ENCODE data around the gene TMEM39A. TPM values are rescaled to one million over a fixed set of nuclear protein-coding genes. Genes with fewer than 3 reads are reported as not detected.

Gene TMEM39A
- polyA plus RNA-seq, 6 donors from 2014 or later = 3.5 to 16.1 (median 10.7) TPM

- DNase-seq = no peak
- ATAC-seq (ENCODE audit: low read depth in 2 of 2) = no peak
- Mint-ChIP-seq H3K27me3 (no peaks in the 10 kb centered on the region), H3K4me3 (no peak overlapping the region), H3K9me3 (no peaks in the 10 kb centered on the region), H3K4me1 (no peaks in the 10 kb centered on the region), H3K27ac (no peak overlapping the region), H3K36me3 (peaks cover 15 to 22% of the 10 kb centered on the region in 2 donors)
Measured at GRCh38 chr3:119490153-119490552, 26.7 kb upstream of the TMEM39A start.

- DNase-seq (no peak), ATAC-seq (ENCODE audit: low read depth in 2 of 2) (no peak)
- no peak overlapping the region for H3K4me3 Mint-ChIP-seq
- peaks cover 8 to 25% of the 10 kb centered on the region in 2 donors for H3K36me3 Mint-ChIP-seq
- no peaks in the 10 kb centered on the region for H3K9me3 Mint-ChIP-seq
- H3K4me1 Mint-ChIP-seq = no peaks in the 10 kb centered on the region
- no peaks in the 10 kb centered on the region for H3K27me3 Mint-ChIP-seq
- no peak overlapping the region for H3K27ac Mint-ChIP-seq
Measured at GRCh38 chr3:119485563-119485962, 22.1 kb upstream of the TMEM39A start.

DNA sequence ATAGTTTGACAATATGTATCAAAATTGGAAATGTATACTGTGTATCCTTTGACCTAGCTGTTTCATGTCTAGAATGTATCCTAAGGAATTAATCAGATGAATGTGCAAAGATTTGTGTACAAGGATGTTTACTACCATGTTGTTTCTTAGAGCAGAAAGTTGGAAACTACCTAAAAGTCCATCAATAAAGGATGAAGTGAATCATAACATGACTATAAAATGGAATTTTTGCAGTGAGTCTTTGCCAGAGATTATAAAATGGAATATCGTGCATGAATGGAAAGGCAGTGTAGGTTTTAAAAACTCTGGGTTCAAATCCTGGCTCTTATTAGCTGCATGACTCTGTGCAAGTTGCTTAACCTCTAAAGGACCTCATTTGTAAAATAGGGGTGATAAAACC, 19.7 kb upstream of the TMEM39A start:
- H3K36me3 Mint-ChIP-seq = peaks cover 18 to 29% of the 10 kb centered on the region in 2 donors
- no peaks in the 10 kb centered on the region for H3K9me3 Mint-ChIP-seq
- no peak for ATAC-seq (ENCODE audit: low read depth in 2 of 2)
- no peak overlapping the region for H3K4me3 Mint-ChIP-seq
- no peak for DNase-seq
- H3K27ac Mint-ChIP-seq = peak overlapping the region in 2 of 6 donors; percentile 7 to 27
- peaks cover 0 to 3% (median 0%) of the 10 kb centered on the region in 3 donors for H3K4me1 Mint-ChIP-seq
- H3K27me3 Mint-ChIP-seq = no peaks in the 10 kb centered on the region

DNA sequence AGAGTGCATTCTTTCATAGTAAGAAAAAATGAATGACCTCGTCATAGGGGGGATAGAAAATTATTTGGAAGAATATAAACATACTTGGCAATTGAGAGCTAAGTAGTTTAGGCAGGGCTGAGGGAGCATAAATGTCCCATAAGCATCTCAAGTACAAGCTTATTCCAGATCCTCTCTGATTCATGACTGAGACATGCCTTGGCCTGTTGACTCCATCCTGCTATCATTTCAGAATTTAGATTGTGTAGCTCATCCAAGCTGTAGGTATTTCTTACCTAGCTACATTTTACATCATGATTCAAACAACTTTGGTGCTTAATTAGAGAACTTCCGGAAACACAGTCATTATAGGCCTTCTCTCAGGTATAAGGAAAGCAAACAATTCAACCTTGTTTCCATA, 17.7 kb upstream of the TMEM39A start:
- ATAC-seq (ENCODE audit: low read depth in 2 of 2) (no peak), DNase-seq (no peak)
- H3K4me1 Mint-ChIP-seq = peaks cover 0 to 8% (median 0%) of the 10 kb centered on the region in 3 donors
- no peaks in the 10 kb centered on the region for H3K9me3 Mint-ChIP-seq
- H3K36me3 Mint-ChIP-seq = peaks cover 24 to 26% of the 10 kb centered on the region in 2 donors
- H3K27me3 Mint-ChIP-seq = no peaks in the 10 kb centered on the region
- H3K27ac Mint-ChIP-seq = peak overlapping the region in 1 of 6 donors; percentile 39
- H3K4me3 Mint-ChIP-seq = no peak overlapping the region

- ATAC-seq (ENCODE audit: low read depth in 2 of 2) (no peak), DNase-seq (no peak)
- Mint-ChIP-seq H3K9me3 (no peaks in the 10 kb centered on the region), H3K27me3 (no peaks in the 10 kb centered on the region), H3K4me1 (peaks cover 28 to 40% (median 37%) of the 10 kb centered on the region in 3 donors), H3K27ac (peak overlapping the region in 1 of 6 donors; percentile 68), H3K36me3 (peaks cover 11 to 12% of the 10 kb centered on the region in 2 donors), H3K4me3 (peak overlapping the region in 7 of 8 donors; percentile 4 to 97 (median 68))
Measured at GRCh38 chr3:119470866-119471265, 7.5 kb upstream of the TMEM39A start.

DNA sequence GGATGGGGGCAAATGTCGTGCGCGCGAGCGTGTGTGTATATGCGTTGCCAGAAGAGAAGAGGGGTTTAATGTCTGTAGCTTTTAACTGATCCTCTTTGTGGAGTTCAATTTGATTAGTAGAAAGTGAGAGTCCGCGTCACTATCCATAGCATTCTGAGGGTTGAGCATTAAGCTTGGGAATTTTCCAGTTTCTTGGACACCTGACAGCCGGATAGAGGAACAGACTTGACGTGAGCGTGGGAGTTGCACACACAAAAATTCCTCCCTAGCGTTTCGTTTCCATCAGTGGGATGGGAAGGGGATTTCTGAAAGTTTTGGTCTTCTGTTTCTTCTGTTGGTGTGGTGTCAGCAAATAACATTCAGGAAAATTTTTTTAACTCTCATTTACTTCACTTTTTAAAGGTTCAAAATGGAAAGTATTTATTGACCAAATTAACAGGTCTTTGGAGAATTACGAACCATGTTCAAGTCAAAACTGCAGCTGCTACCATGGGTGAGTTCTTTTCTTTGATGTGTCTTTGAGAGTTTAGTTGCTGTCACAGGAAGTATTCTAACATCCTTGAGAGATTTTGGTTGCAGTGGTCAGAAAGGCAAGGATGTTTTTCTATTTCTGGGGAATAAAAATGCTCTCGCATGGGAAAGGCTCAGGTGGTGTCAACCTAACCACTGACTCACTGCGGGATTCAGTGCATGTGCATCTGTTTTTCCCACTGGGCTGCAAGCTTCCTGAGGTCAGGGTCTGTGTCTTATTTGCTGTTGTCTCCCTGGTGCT, 6.2 kb upstream of the TMEM39A start:
- Mint-ChIP-seq H3K27ac (peak overlapping the region in 5 of 6 donors; percentile 75 to 96 (median 84)), H3K36me3 (peaks cover 11 to 12% of the 10 kb centered on the region in 2 donors), H3K9me3 (no peaks in the 10 kb centered on the region), H3K4me1 (peaks cover 28 to 40% (median 37%) of the 10 kb centered on the region in 3 donors), H3K4me3 (peak overlapping the region; percentile 84 to 97 (median 92)), H3K27me3 (no peaks in the 10 kb centered on the region)
- no peak for DNase-seq
- ATAC-seq (ENCODE audit: low read depth in 2 of 2) = no peak

- H3K27ac Mint-ChIP-seq = peak overlapping the region in 3 of 6 donors; percentile 75 to 95 (median 92)
- peak overlapping the region; percentile 53 to 97 (median 92) for H3K4me3 Mint-ChIP-seq
- peaks cover 11 to 12% of the 10 kb centered on the region in 2 donors for H3K36me3 Mint-ChIP-seq
- no peaks in the 10 kb centered on the region for H3K27me3 Mint-ChIP-seq
- peaks cover 38 to 54% (median 50%) of the 10 kb centered on the region in 3 donors for H3K4me1 Mint-ChIP-seq
- ATAC-seq (ENCODE audit: low read depth in 2 of 2) (no peak), DNase-seq (no peak)
- peaks cover 0 to 4% (median 3%) of the 10 kb centered on the region in 7 donors for H3K9me3 Mint-ChIP-seq
Measured at GRCh38 chr3:119468041-119468440, 4.6 kb upstream of the TMEM39A start.

DNA sequence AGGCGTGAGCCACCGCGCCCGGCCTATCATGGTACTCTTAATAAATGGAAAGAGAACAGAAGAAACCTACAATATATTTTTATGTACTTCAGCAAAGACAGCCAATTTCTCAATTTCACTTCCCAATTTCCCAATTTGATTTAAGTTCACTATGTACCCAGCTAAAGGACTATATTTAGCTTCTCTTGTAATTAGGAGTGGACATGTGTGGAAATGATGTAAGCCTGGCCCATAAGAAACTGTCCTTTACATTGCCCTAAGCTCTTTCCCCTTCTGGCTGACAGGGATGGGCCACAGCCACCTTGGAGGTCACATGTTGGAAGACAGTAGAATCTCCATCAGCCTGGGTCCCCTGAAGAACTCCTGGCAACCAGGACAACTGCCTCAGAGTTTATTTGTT, 6.2 kb downstream of the TMEM39A start:
- H3K27ac Mint-ChIP-seq = no peak overlapping the region
- H3K27me3 Mint-ChIP-seq = no peaks in the 10 kb centered on the region
- H3K9me3 Mint-ChIP-seq = no peaks in the 10 kb centered on the region
- DNase-seq (no peak), ATAC-seq (ENCODE audit: low read depth in 2 of 2) (no peak)
- H3K4me1 Mint-ChIP-seq = peaks cover 5 to 12% (median 6%) of the 10 kb centered on the region in 3 donors
- no peak overlapping the region for H3K4me3 Mint-ChIP-seq
- peaks cover 15 to 21% of the 10 kb centered on the region in 2 donors for H3K36me3 Mint-ChIP-seq

- H3K36me3 Mint-ChIP-seq = peaks cover 19 to 21% of the 10 kb centered on the region in 2 donors
- DNase-seq (no peak), ATAC-seq (ENCODE audit: low read depth in 2 of 2) (no peak)
- peaks cover 5 to 7% (median 6%) of the 10 kb centered on the region in 3 donors for H3K4me1 Mint-ChIP-seq
- H3K4me3 Mint-ChIP-seq = no peak overlapping the region
- no peaks in the 10 kb centered on the region for H3K27me3 Mint-ChIP-seq
- peak overlapping the region in 1 of 6 donors; percentile 32 for H3K27ac Mint-ChIP-seq
- no peaks in the 10 kb centered on the region for H3K9me3 Mint-ChIP-seq
Measured at GRCh38 chr3:119456469-119456868, 6.9 kb downstream of the TMEM39A start.

DNA sequence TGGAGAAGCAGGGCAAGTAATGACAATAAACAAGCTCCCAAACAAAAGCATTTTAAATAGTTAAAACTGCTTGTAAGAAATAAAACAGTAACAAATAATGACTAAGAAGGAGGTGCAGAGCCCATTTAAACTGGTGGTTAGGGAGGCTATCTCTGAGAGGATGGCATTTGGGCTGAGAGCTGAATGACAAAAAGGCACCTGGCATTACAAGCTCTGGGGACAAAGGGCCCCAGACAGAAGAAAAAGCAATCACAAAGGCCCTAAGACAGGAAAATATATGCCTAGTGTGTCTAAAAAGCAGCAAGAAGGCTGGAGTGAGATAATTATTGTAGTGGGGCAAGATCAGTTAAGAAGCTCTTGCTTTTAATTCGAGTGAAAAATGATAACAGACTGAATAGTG, 9.6 kb downstream of the TMEM39A start:
- peaks cover 14 to 33% of the 10 kb centered on the region in 2 donors for H3K36me3 Mint-ChIP-seq
- ATAC-seq (ENCODE audit: low read depth in 2 of 2) (no peak), DNase-seq (no peak)
- H3K27ac Mint-ChIP-seq = peak overlapping the region in 1 of 6 donors; percentile 58
- no peaks in the 10 kb centered on the region for H3K27me3 Mint-ChIP-seq
- no peak overlapping the region for H3K4me3 Mint-ChIP-seq
- H3K4me1 Mint-ChIP-seq = peaks cover 3 to 6% (median 5%) of the 10 kb centered on the region in 3 donors
- no peaks in the 10 kb centered on the region for H3K9me3 Mint-ChIP-seq

DNA sequence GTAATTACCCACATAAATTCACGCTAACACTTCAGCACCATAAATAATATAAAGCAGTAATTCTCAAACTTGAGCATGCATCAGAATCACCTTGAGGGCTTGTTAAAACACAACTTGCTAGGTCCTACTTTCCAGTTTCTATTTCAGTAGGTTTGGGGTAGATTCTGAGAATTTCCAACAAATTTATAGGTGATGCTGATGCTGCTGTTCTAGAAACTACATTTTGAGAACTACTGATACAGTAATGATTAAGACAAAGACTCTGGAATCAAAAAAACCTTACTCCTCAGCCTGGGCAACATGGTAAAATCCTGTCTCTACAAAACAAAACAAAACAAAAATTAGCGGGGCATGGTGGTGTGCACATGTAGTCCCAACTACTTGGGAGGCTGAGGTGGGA, 18.8 kb downstream of the TMEM39A start:
- no peaks in the 10 kb centered on the region for H3K4me1 Mint-ChIP-seq
- no peak overlapping the region for H3K4me3 Mint-ChIP-seq
- H3K36me3 Mint-ChIP-seq = peaks cover 20 to 32% of the 10 kb centered on the region in 2 donors
- no peaks in the 10 kb centered on the region for H3K27me3 Mint-ChIP-seq
- no peak for DNase-seq
- no peaks in the 10 kb centered on the region for H3K9me3 Mint-ChIP-seq
- no peak overlapping the region for H3K27ac Mint-ChIP-seq
- no peak for ATAC-seq (ENCODE audit: low read depth in 2 of 2)

DNA sequence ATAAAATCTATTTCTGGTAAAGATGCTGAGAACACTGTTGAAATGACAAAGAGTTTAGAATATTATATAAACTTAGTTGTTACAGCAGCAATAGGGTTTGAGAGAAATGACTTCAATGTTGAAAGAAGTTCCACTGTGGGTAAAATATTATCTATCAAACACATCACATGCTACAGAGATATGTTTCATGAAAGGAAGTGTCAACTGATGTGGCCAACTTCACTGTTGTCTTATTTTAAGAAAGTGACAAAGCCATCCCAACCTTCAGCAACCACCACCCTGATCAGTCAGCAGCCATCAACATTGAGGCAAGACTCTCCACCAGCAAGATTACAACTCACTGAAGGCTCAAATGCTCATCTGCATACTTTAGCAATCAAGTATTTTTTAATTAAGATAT, 20.2 kb downstream of the TMEM39A start:
- no peaks in the 10 kb centered on the region for H3K27me3 Mint-ChIP-seq
- H3K27ac Mint-ChIP-seq = peak overlapping the region in 1 of 6 donors; percentile 4
- peaks cover 20 to 32% of the 10 kb centered on the region in 2 donors for H3K36me3 Mint-ChIP-seq
- ATAC-seq (ENCODE audit: low read depth in 2 of 2) (no peak), DNase-seq (no peak)
- no peaks in the 10 kb centered on the region for H3K4me1 Mint-ChIP-seq
- no peak overlapping the region for H3K4me3 Mint-ChIP-seq
- H3K9me3 Mint-ChIP-seq = no peaks in the 10 kb centered on the region

DNA sequence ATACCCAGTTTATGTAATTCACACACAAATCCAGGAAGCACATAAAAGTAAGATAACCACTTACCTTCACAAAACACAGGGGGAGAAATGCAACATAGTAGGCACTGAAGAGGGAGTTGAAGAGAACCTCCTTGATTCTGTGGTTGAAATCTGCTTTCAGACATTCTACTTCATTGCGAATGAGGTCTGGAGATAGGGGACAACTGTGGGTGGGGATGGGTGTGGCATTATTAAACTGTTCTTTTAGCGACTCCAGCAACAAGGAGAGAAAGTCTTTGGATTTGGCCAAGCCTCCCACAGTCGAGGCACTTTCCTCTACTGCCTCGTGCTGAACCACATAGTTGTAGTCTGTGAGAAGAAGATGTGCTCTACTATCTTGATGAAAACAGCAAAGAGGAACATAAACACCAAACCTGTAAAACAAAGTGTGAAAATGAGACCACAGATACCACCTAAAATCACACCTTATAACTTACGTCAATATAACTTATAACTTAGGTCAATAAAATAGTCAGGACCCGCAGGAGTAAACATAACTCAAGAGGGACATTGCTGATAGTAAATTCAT, 25.6 kb downstream of the TMEM39A start:
- Mint-ChIP-seq H3K4me3 (no peak overlapping the region), H3K36me3 (peaks cover 51 to 61% of the 10 kb centered on the region in 2 donors), H3K27ac (peak overlapping the region in 2 of 6 donors; percentile 24 to 40), H3K27me3 (no peaks in the 10 kb centered on the region), H3K9me3 (peaks cover 0 to 1% (median 0%) of the 10 kb centered on the region in 7 donors), H3K4me1 (no peaks in the 10 kb centered on the region)
- DNase-seq = no peak
- ATAC-seq (ENCODE audit: low read depth in 2 of 2) = no peak

GRCh38 chr3:119436977-119437376, 26.4 kb downstream of the TMEM39A start:
- Mint-ChIP-seq H3K27me3 (no peaks in the 10 kb centered on the region), H3K9me3 (peaks cover 0 to 2% (median 0%) of the 10 kb centered on the region in 7 donors)
- ATAC-seq (ENCODE audit: low read depth in 2 of 2) = no peak

More at GRCh38 chr3:119436977-119437376, 26.4 kb downstream of the TMEM39A start:
- no peaks in the 10 kb centered on the region for H3K4me1 Mint-ChIP-seq
- no peak overlapping the region for H3K4me3 Mint-ChIP-seq
- no peak overlapping the region for H3K27ac Mint-ChIP-seq
- H3K36me3 Mint-ChIP-seq = peaks cover 46 to 62% of the 10 kb centered on the region in 2 donors
- no peak for DNase-seq

Measured in naive B cell (primary cell).